Endodermal cell (in vitro differentiated cells): ENCODE measurements around the gene MBOAT1. TPM values are rescaled to one million over a fixed set of nuclear protein-coding genes. Genes with fewer than 3 reads are reported as not detected.
A peak's percentile ranks its signal among the peaks of the same experiment; 100 is the strongest.

Experiments used
- DNase-seq: peaks from one replicate; pipeline ENCODE4 v3.0.0-alpha.2; 2017
- H3K27ac ChIP-seq: 2 replicates; pipeline ENCODE4 v1.5.1; 2013; ENCODE audit warnings: mild to moderate bottlenecking, low read depth, low read length, moderate library complexity
- H3K27me3 ChIP-seq: 2 replicates; pipeline ENCODE4 v1.6.1; 2013; ENCODE audit warnings: mild to moderate bottlenecking, low read length, moderate library complexity; ENCODE audit not compliant: insufficient read depth, control insufficient read depth, poor library complexity, severe bottlenecking
- H3K36me3 ChIP-seq: 2 replicates; pipeline ENCODE4 v1.7.0; 2013; ENCODE audit warnings: mild to moderate bottlenecking, low read length, moderate library complexity; ENCODE audit not compliant: control insufficient read depth, insufficient read depth
- H3K4me1 ChIP-seq: one replicate; pipeline ENCODE4 v1.7.0; 2013; ENCODE audit warnings: low read length; ENCODE audit not compliant: control insufficient read depth, insufficient read depth
- H3K4me3 ChIP-seq: 2 replicates; pipeline ENCODE4 v1.5.1; 2013; ENCODE audit warnings: mild to moderate bottlenecking, low read length, moderate library complexity
- H3K9ac ChIP-seq: 2 replicates; pipeline ENCODE4 v1.6.1; 2013; ENCODE audit warnings: mild to moderate bottlenecking, low read length, moderate library complexity; ENCODE audit not compliant: poor library complexity, severe bottlenecking; ENCODE audit errors: extremely low read depth
- H3K9me3 ChIP-seq: 2 replicates; pipeline ENCODE4 v1.6.1; 2013; ENCODE audit warnings: mild to moderate bottlenecking, low read length, moderate library complexity; ENCODE audit not compliant: control insufficient read depth
- H3K27ac Mint-ChIP-seq: 2 replicates; pipeline ENCODE4 v1.8.0; 2020; ENCODE audit warnings: mixed read lengths
- H3K27me3 Mint-ChIP-seq: 2 replicates; pipeline ENCODE4 v1.8.0; 2021; ENCODE audit warnings: mild to moderate bottlenecking, mixed read lengths; ENCODE audit not compliant: insufficient read depth
- H3K36me3 Mint-ChIP-seq: 2 replicates; pipeline ENCODE4 v1.8.0; 2020; ENCODE audit warnings: low read depth, mixed read lengths
- H3K4me1 Mint-ChIP-seq: 2 replicates; pipeline ENCODE4 v1.8.0; 2020; ENCODE audit warnings: mixed read lengths
- H3K4me3 Mint-ChIP-seq: 2 replicates; pipeline ENCODE4 v1.8.0; 2020; ENCODE audit warnings: mild to moderate bottlenecking, moderate library complexity, mixed read lengths
- H3K9me3 Mint-ChIP-seq: 2 replicates; pipeline ENCODE4 v1.8.0; 2020; ENCODE audit warnings: mild to moderate bottlenecking, mixed read lengths
- CTCF ChIP-seq: fragments of 200-600 bp; sonication (generic); conservative IDR thresholded peaks from 2 replicates; pipeline ENCODE4 v1.5.0; 2021; ENCODE audit warnings: antibody characterized with exemption, mild to moderate bottlenecking
- WGBS, 2 experiments: methylation state at CpG; one replicate each; pipeline versions ENCODE4 v1.1.5 to v1.1.7; 2013; ENCODE audit warnings: missing lambda C conversion rate in 2 of 2, mixed read lengths in 1 of 2; ENCODE audit not compliant: insufficient coverage in 1 of 2, insufficient read length in 1 of 2; 5-methylcytosine and 5-hydroxymethylcytosine counted together
- total RNA-seq, 2 donors: library from RNA; stranded (reverse); fragmentation: NEBNext Ultra II Directional in 1 of 2; extraction: Animal tissue kit (Norgen Biotek cat#: 25700) in 1 of 2; gene quantifications; 2 replicates in 1 of 2; 3 replicates in 1 of 2; pipeline ENCODE4 v1.2.1, GENCODE V29; 2021

MBOAT1 gene
- total RNA-seq, 2 donors from 2014 or later: 7.7 to 9.4 TPM

GRCh38 chr6:20172842-20173456 lies 39.3 kb downstream of the MBOAT1 start:
- H3K36me3 Mint-ChIP-seq: no peaks in the 10 kb centered on the region
- peaks cover 7% of the 10 kb centered on the region for H3K4me1 Mint-ChIP-seq
- H3K27ac ChIP-seq: no peak overlapping the region
- no peak overlapping the region for H3K9ac ChIP-seq
- no peak for DNase-seq
- H3K9me3 ChIP-seq: no peaks in the 10 kb centered on the region
- WGBS, 2 experiments: 80 to 94% methylated on average over 1 to 3 of the region's 3 CpGs
- H3K9me3 Mint-ChIP-seq: no peaks in the 10 kb centered on the region
- no peaks in the 10 kb centered on the region for H3K4me1 ChIP-seq
- peak overlapping the region; percentile 56 for H3K27ac Mint-ChIP-seq
- no peaks in the 10 kb centered on the region for H3K27me3 ChIP-seq
- no peak overlapping the region for H3K4me3 ChIP-seq
- H3K4me3 Mint-ChIP-seq: no peak overlapping the region
- no peaks in the 10 kb centered on the region for H3K27me3 Mint-ChIP-seq
- H3K36me3 ChIP-seq: no peaks in the 10 kb centered on the region
- no peak for TF ChIP-seq CTCF

- Histone ChIP-seq H3K36me3 (no peaks in the 10 kb centered on the region), H3K4me1 (no peaks in the 10 kb centered on the region), H3K27ac (no peak overlapping the region), H3K9me3 (no peaks in the 10 kb centered on the region), H3K4me3 (no peak overlapping the region), H3K27me3 (no peaks in the 10 kb centered on the region), H3K9ac (no peak overlapping the region)
- Mint-ChIP-seq H3K27me3 (no peaks in the 10 kb centered on the region), H3K36me3 (peaks cover 4% of the 10 kb centered on the region), H3K27ac (no peak overlapping the region), H3K4me1 (peaks cover 4% of the 10 kb centered on the region), H3K4me3 (no peak overlapping the region), H3K9me3 (no peaks in the 10 kb centered on the region)
- 77 to 90% methylated on average over 2 to 4 of the region's 4 CpGs for WGBS, 2 experiments
- no peak for TF ChIP-seq CTCF
- no peak for DNase-seq
These were observed 41.7 kb downstream of the MBOAT1 start for GRCh38 chr6:20170455-20171148.

- Mint-ChIP-seq H3K27ac (no peak overlapping the region), H3K4me3 (no peak overlapping the region), H3K36me3 (peaks cover 4% of the 10 kb centered on the region), H3K4me1 (peaks cover 4% of the 10 kb centered on the region), H3K9me3 (no peaks in the 10 kb centered on the region), H3K27me3 (no peaks in the 10 kb centered on the region)
- H3K9me3 ChIP-seq: no peaks in the 10 kb centered on the region
- DNase-seq: no peak
- no peak overlapping the region for H3K4me3 ChIP-seq
- H3K4me1 ChIP-seq: no peaks in the 10 kb centered on the region
- no peak overlapping the region for H3K27ac ChIP-seq
- no peak for TF ChIP-seq CTCF
- no peaks in the 10 kb centered on the region for H3K36me3 ChIP-seq
- no peak overlapping the region for H3K9ac ChIP-seq
- WGBS, 2 experiments: 92 to 100% methylated on average over 2 of the region's 2 CpGs
- H3K27me3 ChIP-seq: no peaks in the 10 kb centered on the region
These were observed 42.5 kb downstream of the MBOAT1 start for GRCh38 chr6:20169786-20170185.
